Astrocyte (in vitro differentiated cells and primary cell): Measurements from ENCODE around the gene EGLN3. TPM values are rescaled to one million over a fixed set of nuclear protein-coding genes. Genes with fewer than 3 reads are reported as not detected.

Experiments
- DNase-seq: peaks from one replicate; pipeline ENCODE4 v3.0.0-alpha.2; 2010; ENCODE audit warnings: low read depth
- FAIRE-seq: peaks from 2 replicates; lab custom pipeline; 2011; peaks lifted over from hg19 to GRCh38; lab: Jason Lieb, UNC
- H2AFZ ChIP-seq: 2 replicates; pipeline ENCODE4 v1.6.0; 2012; ENCODE audit warnings: low read depth, low read length, inconsistent platforms
- H3K27ac ChIP-seq: 2 replicates; pipeline ENCODE4 v1.5.1; 2011; ENCODE audit warnings: low read depth, low read length, inconsistent platforms
- H3K27me3 ChIP-seq: 2 replicates; pipeline ENCODE4 v1.6.0; 2011; ENCODE audit warnings: low read length, inconsistent platforms; ENCODE audit not compliant: insufficient read depth
- H3K36me3 ChIP-seq: 2 replicates; pipeline ENCODE4 v1.5.1; 2011; ENCODE audit warnings: low read length, inconsistent platforms; ENCODE audit not compliant: insufficient read depth
- H3K4me1 ChIP-seq: 2 replicates; pipeline ENCODE4 v1.5.1; 2011; ENCODE audit warnings: low read length, inconsistent platforms; ENCODE audit not compliant: insufficient read depth
- H3K4me2 ChIP-seq: 2 replicates; pipeline ENCODE4 v1.6.0; 2012; ENCODE audit warnings: low read length, inconsistent platforms
- H3K4me3 ChIP-seq: 2 replicates; pipeline ENCODE4 v1.5.1; 2011; ENCODE audit warnings: low read depth, mild to moderate bottlenecking, low read length, inconsistent platforms; ENCODE audit not compliant: insufficient read depth
- H3K79me2 ChIP-seq: 2 replicates; pipeline ENCODE4 v1.6.0; 2012; ENCODE audit warnings: mild to moderate bottlenecking, low read length, inconsistent platforms; ENCODE audit not compliant: insufficient read depth
- H3K9ac ChIP-seq: 2 replicates; pipeline ENCODE4 v1.6.0; 2012; ENCODE audit warnings: mild to moderate bottlenecking, low read length, inconsistent platforms
- H3K9me3 ChIP-seq: 2 replicates; pipeline ENCODE4 v1.5.1; 2012; ENCODE audit warnings: low read depth, mild to moderate bottlenecking, low read length, inconsistent platforms; ENCODE audit not compliant: insufficient read depth
- H4K20me1 ChIP-seq: 2 replicates; pipeline ENCODE4 v1.6.0; 2012; ENCODE audit warnings: low read length, inconsistent platforms; ENCODE audit not compliant: insufficient read depth
- H3K27ac Mint-ChIP-seq: one replicate; pipeline ENCODE4 v1.8.0; 2021; ENCODE audit warnings: mild to moderate bottlenecking, mixed read lengths; ENCODE audit not compliant: unreplicated experiment
- H3K27me3 Mint-ChIP-seq: one replicate; pipeline ENCODE4 v1.8.0; 2021; ENCODE audit warnings: low read depth, mixed read lengths; ENCODE audit not compliant: unreplicated experiment
- H3K36me3 Mint-ChIP-seq: one replicate; pipeline ENCODE4 v1.8.0; 2021; ENCODE audit warnings: low read depth, mixed read lengths; ENCODE audit not compliant: unreplicated experiment
- H3K4me1 Mint-ChIP-seq: one replicate; pipeline ENCODE4 v1.8.0; 2021; ENCODE audit warnings: low read depth, mixed read lengths; ENCODE audit not compliant: unreplicated experiment
- H3K4me3 Mint-ChIP-seq: one replicate; pipeline ENCODE4 v1.8.0; 2021; ENCODE audit warnings: mild to moderate bottlenecking, moderate library complexity, mixed read lengths; ENCODE audit not compliant: unreplicated experiment
- H3K9me3 Mint-ChIP-seq: one replicate; pipeline ENCODE4 v1.8.0; 2021; ENCODE audit warnings: mild to moderate bottlenecking, mixed read lengths; ENCODE audit not compliant: unreplicated experiment
- CTCF ChIP-seq: IDR thresholded peaks from 2 replicates; pipeline ENCODE4 v1.5.1; 2011; ENCODE audit warnings: low read depth, mild to moderate bottlenecking, inconsistent platforms, low read length, moderate library complexity; ENCODE audit not compliant: insufficient read depth
- EZH2 ChIP-seq: IDR thresholded peaks from 2 replicates; pipeline ENCODE4 v1.6.1; 2012; ENCODE audit warnings: mild to moderate bottlenecking, low read length, inconsistent platforms; ENCODE audit not compliant: insufficient read depth
- total RNA-seq: library from RNA; stranded (reverse); gene quantifications from 2 replicates; pipeline ENCODE4 v1.2.1, GENCODE V29; 2021

Gene EGLN3
- total RNA-seq, 1 donor from 2014 or later, result 13.3 TPM

DNA sequence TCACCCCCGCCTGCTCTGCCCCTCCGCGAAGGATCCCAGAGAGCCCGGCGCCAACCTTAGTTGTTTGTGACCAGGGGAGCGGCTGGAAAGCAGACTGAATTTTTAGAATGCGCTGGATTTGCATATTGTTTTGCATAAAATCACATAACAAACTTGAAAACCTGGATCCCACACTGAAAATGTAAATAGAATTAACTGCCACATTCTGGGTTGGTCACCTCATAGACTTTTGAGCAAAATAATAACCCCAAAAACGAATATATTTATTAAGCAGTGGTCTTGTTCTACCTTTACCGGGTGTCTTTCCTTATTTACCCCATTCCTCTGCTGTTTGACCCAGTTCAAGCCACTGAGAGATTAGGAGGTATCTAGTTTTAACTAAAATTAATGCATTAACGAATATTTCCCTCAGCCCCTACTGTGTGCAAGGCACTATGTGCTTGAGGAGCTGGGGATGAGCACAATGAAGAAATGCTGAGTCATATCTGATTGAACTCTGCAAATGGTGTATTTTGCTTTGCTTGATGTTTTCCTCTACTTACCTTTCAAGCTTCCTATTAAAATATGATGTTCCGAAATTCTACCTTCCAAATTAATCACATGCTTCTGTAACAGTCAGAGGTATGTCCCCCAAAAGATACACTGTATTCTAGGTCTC is 438 bp upstream of the EGLN3 start:
- H3K36me3 Mint-ChIP-seq, result peaks cover 3% of the 10 kb centered on the region
- DNase-seq (no peak), FAIRE-seq (no peak)
- H3K9me3 Mint-ChIP-seq, result peaks cover 3% of the 10 kb centered on the region
- Histone ChIP-seq H2AFZ (peak overlapping the region; percentile 32), H3K4me3 (peak overlapping the region; percentile 70), H3K9ac (peak overlapping the region; percentile 75), H4K20me1 (peaks cover 4% of the 10 kb centered on the region), H3K36me3 (no peaks in the 10 kb centered on the region), H3K4me2 (peak overlapping the region; percentile 96), H3K27me3 (peaks cover 30% of the 10 kb centered on the region), H3K79me2 (no peaks in the 10 kb centered on the region), H3K27ac (no peak overlapping the region), H3K9me3 (no peaks in the 10 kb centered on the region), H3K4me1 (peaks cover 13% of the 10 kb centered on the region)
- H3K4me1 Mint-ChIP-seq, result peaks cover 10% of the 10 kb centered on the region
- peaks cover 16% of the 10 kb centered on the region for H3K27me3 Mint-ChIP-seq
- peak overlapping the region; percentile 88 for H3K4me3 Mint-ChIP-seq
- TF ChIP-seq EZH2 (no peak), CTCF (no peak)
- peak overlapping the region; percentile 3 for H3K27ac Mint-ChIP-seq

GRCh38 chr14:33949411-33949893 is 1.4 kb downstream of the EGLN3 start:
- DNase-seq (no peak), FAIRE-seq (no peak)
- Histone ChIP-seq H2AFZ (no peak overlapping the region), H3K27me3 (peaks cover 30% of the 10 kb centered on the region), H3K9me3 (no peaks in the 10 kb centered on the region), H3K36me3 (no peaks in the 10 kb centered on the region), H3K4me1 (peaks cover 13% of the 10 kb centered on the region), H3K79me2 (no peaks in the 10 kb centered on the region), H3K4me2 (peak overlapping the region; percentile 96), H3K4me3 (peak overlapping the region; percentile 70), H4K20me1 (peaks cover 4% of the 10 kb centered on the region), H3K27ac (no peak overlapping the region), H3K9ac (no peak overlapping the region)
- Mint-ChIP-seq H3K27ac (no peak overlapping the region), H3K4me1 (peaks cover 10% of the 10 kb centered on the region), H3K27me3 (peaks cover 16% of the 10 kb centered on the region), H3K36me3 (peaks cover 4% of the 10 kb centered on the region), H3K9me3 (peaks cover 3% of the 10 kb centered on the region), H3K4me3 (peak overlapping the region; percentile 88)
- TF ChIP-seq CTCF (no peak), EZH2 (no peak)

- H3K4me1 Mint-ChIP-seq, result peaks cover 10% of the 10 kb centered on the region
- H4K20me1 ChIP-seq, result peaks cover 4% of the 10 kb centered on the region
- DNase-seq, result no peak
- peak overlapping the region; percentile 88 for H3K4me3 Mint-ChIP-seq
- no peaks in the 10 kb centered on the region for H3K36me3 ChIP-seq
- peak overlapping the region; percentile 96 for H3K4me2 ChIP-seq
- H3K27me3 Mint-ChIP-seq, result peaks cover 16% of the 10 kb centered on the region
- no peak for TF ChIP-seq EZH2
- no peak for TF ChIP-seq CTCF
- H3K27ac Mint-ChIP-seq, result no peak overlapping the region
- peaks cover 13% of the 10 kb centered on the region for H3K4me1 ChIP-seq
- H2AFZ ChIP-seq, result no peak overlapping the region
- H3K9me3 Mint-ChIP-seq, result peaks cover 3% of the 10 kb centered on the region
- no peak for FAIRE-seq
- H3K9me3 ChIP-seq, result no peaks in the 10 kb centered on the region
- H3K9ac ChIP-seq, result no peak overlapping the region
- peaks cover 4% of the 10 kb centered on the region for H3K36me3 Mint-ChIP-seq
- H3K27ac ChIP-seq, result no peak overlapping the region
- H3K4me3 ChIP-seq, result no peak overlapping the region
- peaks cover 30% of the 10 kb centered on the region for H3K27me3 ChIP-seq
- no peaks in the 10 kb centered on the region for H3K79me2 ChIP-seq
Observed at GRCh38 chr14:33948869-33949408, 1.9 kb downstream of the EGLN3 start.
